GM23248 (cell line): ENCODE data around the gene VPS35L.

ENCODE experiments used
- EZH2 ChIP-seq: fragments of 200-600 bp; sonication (generic); IDR thresholded peaks from 2 replicates; pipeline ENCODE4 v1.6.1; 2018; ENCODE audit warnings: antibody characterized with exemption, mild to moderate bottlenecking; ENCODE audit not compliant: insufficient read depth, poor library complexity, severe bottlenecking
- EZH2phosphoT487 ChIP-seq: fragments of 200-600 bp; sonication (generic); IDR thresholded peaks from 2 replicates; pipeline ENCODE4 v1.6.1; 2018; ENCODE audit warnings: antibody characterized with exemption, moderate library complexity, mild to moderate bottlenecking, low read depth; ENCODE audit not compliant: insufficient read depth

DNA sequence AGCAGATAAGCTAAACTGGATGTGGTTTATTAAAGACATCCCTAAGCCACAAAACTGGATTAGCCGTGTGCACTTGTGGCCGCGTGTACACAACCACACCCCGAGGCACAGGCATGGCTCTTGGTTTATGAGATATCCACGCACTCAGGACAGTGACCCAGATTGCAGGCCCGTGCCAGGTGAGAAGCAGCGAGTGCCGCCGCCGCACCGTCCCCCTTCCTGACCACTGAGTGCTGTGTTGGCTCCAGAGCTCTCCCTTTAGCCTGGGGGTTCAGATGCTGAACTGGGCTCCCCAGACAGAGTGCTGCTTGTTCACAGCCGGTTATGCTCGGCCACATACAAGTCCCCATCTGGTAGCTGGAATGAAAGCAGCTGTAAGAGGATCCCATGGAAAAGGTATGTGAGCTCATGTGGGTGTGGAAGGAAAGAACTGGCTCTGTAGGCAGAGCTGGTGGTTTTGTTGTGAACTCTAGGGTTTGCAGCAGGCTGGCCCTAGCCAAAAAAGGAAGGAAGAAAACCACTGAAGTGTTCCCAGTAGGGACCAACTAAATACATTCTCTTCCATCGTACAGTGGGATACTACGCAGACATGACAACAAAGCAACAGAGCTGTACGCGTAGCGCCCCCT is 133.0 kb downstream of the VPS35L start:
- TF ChIP-seq EZH2 (no peak), EZH2phosphoT487 (no peak)
